NB4 (cell line): Measurements from ENCODE around the gene KATNAL2.

ENCODE experiments used
- CTCF ChIP-seq: IDR thresholded peaks from one replicate; pipeline ENCODE4 v1.5.1; 2012; ENCODE audit warnings: low read depth, low read length
- MAX ChIP-seq: IDR thresholded peaks from 2 replicates; pipeline ENCODE4 v1.6.1; 2011; ENCODE audit warnings: low read depth, low read length
- POLR2A ChIP-seq: IDR thresholded peaks from 2 replicates; pipeline ENCODE4 v1.6.1; 2011; ENCODE audit warnings: mild to moderate bottlenecking; ENCODE audit not compliant: insufficient read length; ENCODE audit errors: extremely low read depth

DNA sequence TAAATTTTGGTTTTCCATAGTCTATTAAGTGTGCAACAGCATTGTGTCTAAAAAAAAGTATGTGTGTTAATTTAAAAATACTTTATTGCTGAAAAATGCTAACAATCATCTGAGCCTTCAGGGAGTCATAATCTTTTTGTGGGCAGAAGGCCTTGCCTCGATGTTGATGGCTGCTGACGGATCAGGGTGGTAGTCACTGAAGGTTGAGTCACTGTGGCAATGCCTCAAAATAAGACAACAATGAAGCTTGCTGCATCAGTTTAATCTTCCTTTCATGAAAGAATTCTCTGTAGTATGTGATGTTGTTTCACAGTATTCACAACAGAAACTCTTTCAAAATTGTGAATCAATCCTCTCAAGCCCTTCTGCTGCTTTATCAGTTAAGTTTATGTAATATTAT, 201.6 kb downstream of the KATNAL2 start:
- no peak for TF ChIP-seq CTCF
- TF ChIP-seq MAX: no peak
- TF ChIP-seq POLR2A: no peak
